Hepatocyte (in vitro differentiated cells): ENCODE data around the gene CFAP58. TPM values are rescaled to one million over a fixed set of nuclear protein-coding genes. Genes with fewer than 3 reads are reported as not detected.

ENCODE experiments used
- DNase-seq: peaks from one replicate; pipeline ENCODE4 v3.0.0-alpha.2; 2016; ENCODE audit warnings: low spot score
- H2AFZ ChIP-seq: fragments of 200-600 bp; sonication (generic); 2 replicates; pipeline ENCODE4 v1.6.0; 2016; ENCODE audit warnings: antibody characterized with exemption, mild to moderate bottlenecking
- H3K27ac ChIP-seq: fragments of 200-600 bp; sonication (generic); 2 replicates; pipeline ENCODE4 v1.5.1; 2016; ENCODE audit warnings: mild to moderate bottlenecking
- H3K27me3 ChIP-seq: fragments of 200-600 bp; sonication (generic); 2 replicates; pipeline ENCODE4 v1.6.1; 2016
- H3K36me3 ChIP-seq: fragments of 200-600 bp; sonication (generic); replicated peaks from 2 replicates; pipeline ENCODE4 v1.5.1; 2016; ENCODE audit warnings: low read depth; ENCODE audit not compliant: insufficient read depth
- H3K4me1 ChIP-seq: fragments of 200-600 bp; sonication (generic); 2 replicates; pipeline ENCODE4 v1.5.1; 2016; ENCODE audit warnings: mild to moderate bottlenecking, moderate library complexity; ENCODE audit not compliant: insufficient read depth
- H3K4me2 ChIP-seq: fragments of 200-600 bp; sonication (generic); 2 replicates; pipeline ENCODE4 v1.6.0; 2016
- H3K4me3 ChIP-seq: fragments of 200-600 bp; sonication (generic); 2 replicates; pipeline ENCODE4 v1.5.1; 2016; ENCODE audit warnings: mild to moderate bottlenecking
- H3K79me2 ChIP-seq: fragments of 200-600 bp; sonication (generic); 2 replicates; pipeline ENCODE4 v1.6.0; 2017; ENCODE audit warnings: mild to moderate bottlenecking
- H3K9me2 ChIP-seq: fragments of 200-600 bp; sonication (generic); replicated peaks from 2 replicates; pipeline ENCODE4 v1.6.0; 2017; ENCODE audit warnings: mild to moderate bottlenecking; ENCODE audit not compliant: insufficient read depth
- H3K9me3 ChIP-seq: fragments of 200-600 bp; sonication (generic); 2 replicates; pipeline ENCODE4 v1.5.1; 2016; ENCODE audit warnings: low read depth, mild to moderate bottlenecking
- H4K20me1 ChIP-seq: fragments of 200-600 bp; sonication (generic); 2 replicates; pipeline ENCODE4 v1.6.0; 2016; ENCODE audit warnings: mild to moderate bottlenecking; ENCODE audit not compliant: insufficient read depth, poor library complexity, severe bottlenecking
- CTCF ChIP-seq: fragments of 200-600 bp; sonication (generic); IDR thresholded peaks from 2 replicates; pipeline ENCODE4 v1.5.1; 2016; ENCODE audit warnings: antibody characterized with exemption, mild to moderate bottlenecking; ENCODE audit not compliant: poor library complexity
- EZH2 ChIP-seq: fragments of 200-600 bp; sonication (generic); IDR thresholded peaks from 2 replicates; pipeline ENCODE4 v1.6.1; 2016; ENCODE audit warnings: antibody characterized with exemption, mild to moderate bottlenecking, borderline replicate concordance
- EZH2phosphoT487 ChIP-seq: fragments of 200-600 bp; sonication (generic); IDR thresholded peaks from one replicate; pipeline ENCODE4 v1.6.1; 2018; ENCODE audit warnings: antibody characterized with exemption, mild to moderate bottlenecking, low read depth, moderate library complexity; ENCODE audit not compliant: unreplicated experiment, severe bottlenecking
- WGBS: methylation state at CpG from one replicate; pipeline ENCODE4 v1.1.6; 2016; ENCODE audit warnings: low lambda C conversion rate; ENCODE audit errors: missing lambda C conversion rate; 5-methylcytosine and 5-hydroxymethylcytosine counted together
- polyA plus RNA-seq: library from polyadenylated mRNA; unstranded; fragments of >200 nt; fragmentation: Nextera tagmentation; extraction: Ambion mirVana; gene quantifications from 2 replicates; pipeline ENCODE4 v1.2.1, GENCODE V29; 2016
- total RNA-seq: library from RNA; depleted of rRNA; stranded (reverse); fragments of >200 nt; gene quantifications from 2 replicates; pipeline ENCODE4 v1.2.3, GENCODE V29; 2014

The CFAP58 gene
- total and polyA plus RNA-seq, 2 experiments from 2014 or later: 0.17 TPM; not detected in 1

- H3K4me2 ChIP-seq: no peak overlapping the region
These were observed 18.5 kb upstream of the CFAP58 start for GRCh38 chr10:104334965-104335650.

DNA sequence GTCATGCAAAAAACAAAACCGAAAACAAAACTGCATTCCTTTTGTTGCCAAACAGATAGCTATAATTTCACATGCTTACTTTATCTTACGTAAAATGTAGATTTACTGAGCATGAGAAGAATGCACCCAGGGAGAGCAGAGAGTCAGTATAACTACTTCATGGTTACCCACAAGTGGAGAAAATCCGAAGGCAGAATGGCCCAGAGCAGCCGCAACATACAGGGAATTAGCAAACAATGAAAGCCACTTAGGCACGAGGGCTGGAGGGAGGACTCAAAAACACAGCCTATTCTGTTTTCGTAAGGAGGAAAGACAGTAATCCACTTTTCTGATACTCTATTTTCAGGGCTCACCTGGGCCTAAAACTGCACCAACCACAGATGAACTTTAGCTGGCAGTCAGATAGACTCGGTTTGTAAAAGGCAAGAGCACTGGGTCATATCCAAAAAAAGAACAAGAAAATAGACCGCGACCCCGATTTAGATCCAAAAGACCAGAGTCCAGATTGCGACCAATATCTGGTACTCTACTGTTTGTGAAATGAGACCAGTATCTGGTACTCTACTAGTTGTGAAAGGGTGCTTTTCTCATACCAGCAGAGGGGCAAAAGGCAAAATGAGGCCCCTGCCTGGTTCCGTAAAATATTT lies 16.7 kb upstream of the CFAP58 start:
- TF ChIP-seq EZH2 (no peak), EZH2phosphoT487 (no peak), CTCF (no peak)
- Histone ChIP-seq H2AFZ (peak overlapping the region; percentile 95), H3K79me2 (peaks cover 56% of the 10 kb centered on the region), H3K27ac (peak overlapping the region; percentile 99), H3K9me2 (no peaks in the 10 kb centered on the region), H3K4me3 (peak overlapping the region; percentile 99), H3K9me3 (no peaks in the 10 kb centered on the region), H3K27me3 (no peaks in the 10 kb centered on the region), H3K4me1 (peaks cover 15% of the 10 kb centered on the region), H3K4me2 (peak overlapping the region; percentile 80), H4K20me1 (no peaks in the 10 kb centered on the region), H3K36me3 (no peaks in the 10 kb centered on the region)
- 14% methylated on average over 12 of the region's 12 CpGs for whole genome bisulfite sequencing
- DNase-seq: no peak

More at GRCh38 chr10:104334965-104335650, 18.5 kb upstream of the CFAP58 start:
- Histone ChIP-seq H3K27me3 (no peaks in the 10 kb centered on the region), H3K4me3 (no peak overlapping the region), H2AFZ (no peak overlapping the region), H4K20me1 (no peaks in the 10 kb centered on the region), H3K36me3 (no peaks in the 10 kb centered on the region), H3K79me2 (peaks cover 56% of the 10 kb centered on the region), H3K4me1 (peaks cover 34% of the 10 kb centered on the region), H3K9me3 (no peaks in the 10 kb centered on the region), H3K9me2 (no peaks in the 10 kb centered on the region), H3K27ac (no peak overlapping the region)
- no peak for DNase-seq
- WGBS: 94% methylated on average over 13 of the region's 13 CpGs
- TF ChIP-seq EZH2 (no peak), CTCF (no peak), EZH2phosphoT487 (no peak)

- Histone ChIP-seq H3K4me3 (peak overlapping the region; percentile 99), H3K27ac (peak overlapping the region; percentile 99), H3K9me3 (no peaks in the 10 kb centered on the region), H3K4me1 (peaks cover 9% of the 10 kb centered on the region), H3K9me2 (no peaks in the 10 kb centered on the region), H3K36me3 (no peaks in the 10 kb centered on the region), H3K79me2 (peaks cover 51% of the 10 kb centered on the region), H4K20me1 (no peaks in the 10 kb centered on the region), H3K4me2 (peak overlapping the region; percentile 80), H2AFZ (peak overlapping the region; percentile 95), H3K27me3 (no peaks in the 10 kb centered on the region)
- no peak for DNase-seq
- TF ChIP-seq EZH2: no peak
- no peak for TF ChIP-seq EZH2phosphoT487
- TF ChIP-seq CTCF: no peak
- WGBS: 4% methylated on average over 16 of the region's 23 CpGs
These were observed 16.1 kb upstream of the CFAP58 start for GRCh38 chr10:104337521-104337984.
